AG04450 (cell line): ENCODE data around the gene SLC2A9. TPM values are rescaled to one million over a fixed set of nuclear protein-coding genes. Genes with fewer than 3 reads are reported as not detected.

Experiments used
- CTCF ChIA-PET: fragments of 300-600, 350-600 bp; formaldehyde crosslinking; extraction: SDS; loops from one replicate; lab custom pipeline; 2022; ENCODE audit warnings: antibody characterized with exemption, inconsistent platforms; lab: Charles Lee
- POLR2A ChIA-PET: fragments of 350-600 bp; formaldehyde crosslinking; extraction: SDS; loops from one replicate; lab custom pipeline; 2021; ENCODE audit warnings: antibody characterized with exemption, inconsistent platforms; lab: Yijun Ruan, JAX
- DNase-seq: peaks from one replicate; pipeline ENCODE4 v3.0.0-alpha.2; 2011; ENCODE audit warnings: low read depth, low spot score
- H3K27ac ChIP-seq: one replicate; pipeline ENCODE4 v1.5.1; 2012; ENCODE audit warnings: low read depth, low read length, control low read depth
- H3K27me3 ChIP-seq: one replicate; pipeline ENCODE4 v1.6.0; 2012; ENCODE audit warnings: low read length; ENCODE audit not compliant: control insufficient read depth, insufficient read depth
- H3K4me3 ChIP-seq: 2 replicates; pipeline ENCODE4 v1.5.1; 2011; ENCODE audit warnings: mild to moderate bottlenecking, low read depth, low read length, control low read depth
- H3K9me3 ChIP-seq: 2 replicates; pipeline ENCODE4 v1.5.1; 2012; ENCODE audit warnings: low read length; ENCODE audit not compliant: control insufficient read depth, insufficient read depth
- polyA plus RNA-seq: library from polyadenylated mRNA; depleted of rRNA; stranded (reverse); fragments of >200 nt; gene quantifications from 2 replicates; pipeline ENCODE4 v1.2.3, GENCODE V29; 2011
- TF ChIP-seq, protein P1 (sequence below): IDR thresholded peaks from 2 replicates; pipeline ENCODE4 v1.5.1; 2011; ENCODE audit warnings: low read depth, low read length, control low read depth, inconsistent platforms

SLC2A9 gene
- polyA plus RNA-seq, 1 experiment, result 2.4 TPM

DNA sequence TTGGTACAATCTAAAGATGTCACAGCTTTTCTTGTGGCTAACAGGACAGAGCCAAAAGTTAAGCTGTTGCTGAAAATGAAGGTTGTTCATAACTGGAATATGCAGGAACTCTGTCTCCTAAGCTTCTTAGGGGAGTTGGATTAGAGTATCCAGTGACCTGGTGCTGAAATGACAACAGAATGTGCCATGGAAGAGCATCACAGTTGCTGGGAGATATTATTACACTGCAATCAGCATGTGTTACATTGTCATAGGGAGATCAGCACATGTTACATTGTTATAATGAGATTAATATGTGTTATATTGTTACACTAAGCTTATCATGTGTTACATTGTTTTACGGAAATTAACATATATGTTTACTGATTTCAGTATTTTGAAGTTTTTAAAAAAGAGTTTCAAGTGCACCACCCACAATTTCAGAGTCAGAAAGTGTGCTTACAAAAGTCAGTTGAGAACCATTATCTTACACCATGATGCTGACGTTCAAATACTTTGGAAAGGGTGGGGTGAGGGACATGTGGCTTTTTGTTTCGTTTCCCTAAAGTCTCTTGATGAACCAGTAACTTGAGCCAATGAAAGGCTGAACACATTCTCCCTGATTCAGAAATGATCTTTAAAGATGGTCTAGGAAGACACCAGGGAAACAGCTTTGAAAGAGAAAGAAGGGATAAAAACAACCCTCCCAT lies 126.5 kb downstream of the SLC2A9 start:
- CTCF ChIA-PET, result no interaction called here
- H3K27ac ChIP-seq, result no peak overlapping the region
- H3K9me3 ChIP-seq, result peaks cover 9% of the 10 kb centered on the region
- TF ChIP-seq, protein P1, sequence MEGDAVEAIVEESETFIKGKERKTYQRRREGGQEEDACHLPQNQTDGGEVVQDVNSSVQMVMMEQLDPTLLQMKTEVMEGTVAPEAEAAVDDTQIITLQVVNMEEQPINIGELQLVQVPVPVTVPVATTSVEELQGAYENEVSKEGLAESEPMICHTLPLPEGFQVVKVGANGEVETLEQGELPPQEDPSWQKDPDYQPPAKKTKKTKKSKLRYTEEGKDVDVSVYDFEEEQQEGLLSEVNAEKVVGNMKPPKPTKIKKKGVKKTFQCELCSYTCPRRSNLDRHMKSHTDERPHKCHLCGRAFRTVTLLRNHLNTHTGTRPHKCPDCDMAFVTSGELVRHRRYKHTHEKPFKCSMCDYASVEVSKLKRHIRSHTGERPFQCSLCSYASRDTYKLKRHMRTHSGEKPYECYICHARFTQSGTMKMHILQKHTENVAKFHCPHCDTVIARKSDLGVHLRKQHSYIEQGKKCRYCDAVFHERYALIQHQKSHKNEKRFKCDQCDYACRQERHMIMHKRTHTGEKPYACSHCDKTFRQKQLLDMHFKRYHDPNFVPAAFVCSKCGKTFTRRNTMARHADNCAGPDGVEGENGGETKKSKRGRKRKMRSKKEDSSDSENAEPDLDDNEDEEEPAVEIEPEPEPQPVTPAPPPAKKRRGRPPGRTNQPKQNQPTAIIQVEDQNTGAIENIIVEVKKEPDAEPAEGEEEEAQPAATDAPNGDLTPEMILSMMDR, result no peak
- POLR2A ChIA-PET, result no interaction called here
- H3K27me3 ChIP-seq, result no peaks in the 10 kb centered on the region
- no peak overlapping the region for H3K4me3 ChIP-seq
- no peak for DNase-seq

DNA sequence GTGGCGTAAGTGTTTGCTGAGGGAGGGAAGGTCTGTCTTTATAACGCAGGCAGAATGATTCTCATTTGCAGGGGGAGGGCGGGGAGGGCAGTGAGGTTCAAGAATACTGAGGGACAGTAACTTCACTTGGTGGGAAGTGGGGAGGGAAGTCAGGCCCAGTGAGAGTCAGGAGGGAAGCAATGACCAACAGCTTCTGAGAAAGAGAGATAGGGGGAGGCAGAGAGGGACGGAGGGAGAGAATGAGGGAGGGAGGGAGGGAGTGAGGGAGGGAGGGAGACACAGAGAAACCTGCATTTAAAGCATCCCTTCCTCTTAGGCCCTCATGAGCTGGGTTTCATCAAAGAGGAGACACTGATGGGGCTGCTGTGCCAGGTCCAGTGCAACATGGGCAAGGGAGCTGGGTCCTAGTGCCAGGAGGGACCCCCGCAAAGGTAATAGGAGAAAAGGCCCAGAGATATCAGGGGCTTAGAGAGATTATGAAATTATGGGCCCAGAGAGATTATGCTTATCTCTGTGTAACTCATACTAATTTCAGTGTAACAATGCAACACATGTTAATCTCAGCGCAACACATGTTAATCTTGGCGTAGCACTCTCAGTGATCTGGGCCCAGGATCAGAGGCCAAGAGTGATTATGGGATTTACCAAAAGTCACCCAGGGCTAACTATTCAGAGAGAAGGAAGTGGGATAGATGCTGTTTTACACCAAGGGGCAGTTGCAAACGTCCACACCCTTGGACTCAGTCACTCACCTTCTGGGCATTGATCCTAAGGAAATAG lies 127.8 kb downstream of the SLC2A9 start:
- Histone ChIP-seq H3K9me3 (peaks cover 9% of the 10 kb centered on the region), H3K4me3 (no peak overlapping the region), H3K27ac (no peak overlapping the region), H3K27me3 (no peaks in the 10 kb centered on the region)
- DNase-seq, result no peak
- TF ChIP-seq, protein P1, result no peak
- POLR2A ChIA-PET, result no interaction called here
- CTCF ChIA-PET, result no interaction called here

DNA sequence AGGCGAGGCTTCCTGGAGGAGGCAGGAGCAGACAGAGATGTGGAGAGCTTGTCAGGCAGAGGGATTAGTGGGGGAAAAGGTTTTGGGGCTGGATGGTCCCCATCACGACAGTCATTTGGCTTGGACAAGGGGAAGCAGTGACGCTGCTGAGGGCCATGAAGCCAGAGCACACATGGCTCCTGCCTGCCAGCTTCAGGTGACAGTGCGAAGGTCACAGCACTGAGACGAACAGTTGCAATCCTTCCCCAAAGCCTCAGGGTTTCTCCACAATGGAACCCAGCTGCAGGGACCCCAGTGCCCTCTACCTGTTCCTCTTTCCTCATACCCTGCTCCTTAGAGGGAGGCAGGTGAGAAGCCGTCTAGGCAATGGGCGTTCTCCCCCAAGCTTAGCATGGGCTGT lies 129.6 kb downstream of the SLC2A9 start:
- no peak for DNase-seq
- no peak overlapping the region for H3K4me3 ChIP-seq
- TF ChIP-seq, protein P1, result no peak
- H3K27me3 ChIP-seq, result no peaks in the 10 kb centered on the region
- H3K9me3 ChIP-seq, result peaks cover 9% of the 10 kb centered on the region
- no peak overlapping the region for H3K27ac ChIP-seq
- ChIA-PET POLR2A (no interaction called here), CTCF (no interaction called here)

GRCh38 chr4:9891056-9891455 lies 130.2 kb downstream of the SLC2A9 start:
- Histone ChIP-seq H3K9me3 (peaks cover 9% of the 10 kb centered on the region), H3K27ac (no peak overlapping the region), H3K27me3 (no peaks in the 10 kb centered on the region), H3K4me3 (no peak overlapping the region)
- ChIA-PET POLR2A (no interaction called here), CTCF (no interaction called here)
- TF ChIP-seq, protein P1, result no peak
- DNase-seq, result no peak

DNA sequence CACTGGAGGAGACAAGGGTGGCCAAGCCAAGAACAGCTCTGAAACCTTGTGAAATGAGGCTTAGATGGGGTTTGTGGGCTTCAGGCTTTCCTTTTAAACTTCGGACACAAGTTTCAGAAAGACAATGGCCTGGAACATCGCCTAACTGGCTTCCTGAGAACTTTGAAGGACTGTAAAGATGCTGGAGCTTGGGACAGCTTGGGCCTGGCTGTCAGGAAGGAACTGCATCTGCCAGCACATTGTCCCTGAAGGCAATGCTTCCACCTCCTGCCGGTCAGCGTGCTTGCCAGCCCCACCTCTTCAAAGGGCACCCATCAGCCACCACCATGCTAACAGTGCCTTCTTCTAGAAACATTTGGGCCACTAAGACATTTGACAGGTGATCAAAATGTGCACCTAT lies 132.0 kb downstream of the SLC2A9 start:
- CTCF ChIA-PET, result no interaction called here
- Histone ChIP-seq H3K9me3 (peaks cover 9% of the 10 kb centered on the region), H3K27ac (no peak overlapping the region), H3K27me3 (no peaks in the 10 kb centered on the region), H3K4me3 (no peak overlapping the region)
- TF ChIP-seq, protein P1, result no peak
- POLR2A ChIA-PET, result no interaction called here
- DNase-seq, result no peak
